Natural killer cell (primary cell): ENCODE data around the gene NAALADL2. TPM values are rescaled to one million over a fixed set of nuclear protein-coding genes. Genes with fewer than 3 reads are reported as not detected.

Experiments used
- ATAC-seq, 3 donors: fragments of 150-1000 bp in 2 of 3; fragments of 200-7000 bp in 1 of 3; cut with Tn5 transposase; 1 replicate in 1 of 3; 2 replicates in 2 of 3; pipeline ENCODE4 v1.10.0; 2021; ENCODE audit warnings: mild to moderate bottlenecking in 2 of 3, moderate library complexity in 2 of 3
- DNase-seq, 2 donors: peaks; one replicate each; pipeline versions ENCODE4 v3.0.0 to v3.0.0-alpha.2; 2013 to 2021; ENCODE audit warnings: mixed read lengths in 1 of 2
- H3K27ac ChIP-seq: one replicate; pipeline ENCODE4 v1.5.1; 2013; ENCODE audit warnings: mild to moderate bottlenecking, low read length
- H3K27me3 ChIP-seq: one replicate; pipeline ENCODE4 v1.6.1; 2013; ENCODE audit warnings: low read length; ENCODE audit not compliant: control insufficient read depth, insufficient read depth
- H3K36me3 ChIP-seq: one replicate; pipeline ENCODE4 v1.6.1; 2013; ENCODE audit warnings: low read length; ENCODE audit not compliant: control insufficient read depth, insufficient read depth
- H3K4me1 ChIP-seq: one replicate; pipeline ENCODE4 v1.6.1; 2013; ENCODE audit warnings: low read length; ENCODE audit not compliant: control insufficient read depth, insufficient read depth
- H3K4me3 ChIP-seq: one replicate; pipeline ENCODE4 v1.5.1; 2013; ENCODE audit warnings: low read length
- H3K9me3 ChIP-seq: one replicate; pipeline ENCODE4 v1.6.1; 2013; ENCODE audit warnings: low read length; ENCODE audit not compliant: control insufficient read depth, insufficient read depth
- H3K27ac Mint-ChIP-seq, 2 donors: one replicate each; pipeline ENCODE4 v1.8.0; 2022; ENCODE audit warnings: mild to moderate bottlenecking in 2 of 2, mixed read lengths in 2 of 2, moderate library complexity in 1 of 2
- H3K27me3 Mint-ChIP-seq, 2 donors: one replicate each; pipeline ENCODE4 v1.8.0; 2022; ENCODE audit warnings: low read depth in 2 of 2, mixed read lengths in 2 of 2
- H3K36me3 Mint-ChIP-seq: one replicate; pipeline ENCODE4 v1.8.0; 2022; ENCODE audit warnings: mixed read lengths
- H3K4me1 Mint-ChIP-seq, 2 donors: one replicate each; pipeline ENCODE4 v1.8.0; 2022; ENCODE audit warnings: mixed read lengths in 2 of 2
- H3K4me3 Mint-ChIP-seq: one replicate; pipeline ENCODE4 v1.8.0; 2022; ENCODE audit warnings: mild to moderate bottlenecking, moderate library complexity, mixed read lengths
- H3K9me3 Mint-ChIP-seq, 2 donors: one replicate each; pipeline ENCODE4 v1.8.0; 2022; ENCODE audit warnings: mixed read lengths in 2 of 2
- CTCF ChIP-seq: fragments of 200-600 bp; IDR thresholded peaks from one replicate; pipeline ENCODE4 v1.8.0; 2022; ENCODE audit warnings: antibody characterized with exemption
- WGBS: methylation state at CpG from one replicate; pipeline ENCODE4 v1.1.7; 2013; ENCODE audit warnings: missing lambda C conversion rate; ENCODE audit not compliant: insufficient coverage; 5-methylcytosine and 5-hydroxymethylcytosine counted together
- intact Hi-C: fragments of 100-400 bp; cut with micrococcal nuclease; formaldehyde crosslinking; loops from one replicate; pipeline ENCODE4 v1.14.2; 2022
- total RNA-seq, 4 donors: library from RNA; stranded (reverse); fragments of 120-200 nt in 1 of 4; gene quantifications; one replicate each; pipeline versions ENCODE4 v1.2.3 to v1.2.4, GENCODE V29; 2013 to 2022

NAALADL2 gene
- total RNA-seq, 3 donors from 2014 or later (not counting 1 experiment from before 2014, with no cell fraction given), result not detected

DNA sequence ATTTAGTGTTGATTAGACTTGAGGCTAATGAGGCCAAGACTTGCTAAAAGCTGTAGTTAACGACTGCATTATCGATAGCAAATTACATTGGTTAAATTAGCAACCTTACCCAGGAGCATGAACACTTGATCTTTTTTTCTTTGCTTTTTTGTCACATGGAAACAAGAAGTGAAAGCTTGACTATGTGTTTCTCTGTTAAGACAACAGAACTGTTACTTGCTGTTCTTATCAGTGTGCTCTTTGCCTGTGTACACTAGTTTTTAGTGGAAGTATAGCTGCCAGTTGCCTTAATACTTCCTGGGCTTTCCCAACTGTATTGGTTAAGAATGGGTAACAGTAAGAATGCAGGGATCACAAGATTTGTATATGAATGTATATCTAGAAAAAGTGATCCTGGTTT, 625.5 kb downstream of the NAALADL2 start:
- WGBS, result 93% methylated on average over 2 of the region's 2 CpGs
- H3K9me3 ChIP-seq, result no peaks in the 10 kb centered on the region
- intact Hi-C loops, result no loop called here
- no peaks in the 10 kb centered on the region for H3K36me3 Mint-ChIP-seq
- H3K27me3 ChIP-seq, result no peaks in the 10 kb centered on the region
- no peak overlapping the region for H3K27ac Mint-ChIP-seq
- no peak for TF ChIP-seq CTCF
- peaks cover 5 to 10% of the 10 kb centered on the region in 2 donors for H3K9me3 Mint-ChIP-seq
- H3K4me3 Mint-ChIP-seq, result no peak overlapping the region
- H3K4me1 Mint-ChIP-seq, result no peaks in the 10 kb centered on the region
- DNase-seq (no peak), ATAC-seq (no peak)
- no peaks in the 10 kb centered on the region for H3K36me3 ChIP-seq
- no peaks in the 10 kb centered on the region for H3K27me3 Mint-ChIP-seq
- no peaks in the 10 kb centered on the region for H3K4me1 ChIP-seq
- no peak overlapping the region for H3K4me3 ChIP-seq
- no peak overlapping the region for H3K27ac ChIP-seq

DNA sequence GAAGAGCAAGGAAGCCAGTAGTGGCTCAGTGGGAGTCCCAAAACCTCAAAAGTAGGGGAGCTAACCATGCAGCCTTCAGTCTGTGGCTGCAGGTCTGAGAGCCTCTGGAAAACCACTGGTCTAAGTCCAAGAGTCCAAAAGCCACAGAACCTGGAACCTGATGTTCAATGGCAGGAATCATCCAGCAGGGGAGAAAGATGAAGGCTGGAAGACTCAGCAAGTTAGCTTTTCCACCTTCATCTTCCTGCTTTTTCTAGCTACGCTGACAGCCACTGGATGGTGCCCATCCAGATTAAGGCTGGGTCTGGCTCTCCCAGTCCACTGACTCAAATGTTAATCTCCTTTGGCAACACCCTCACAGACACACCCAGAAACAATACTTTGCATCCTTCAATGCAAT, 626.3 kb downstream of the NAALADL2 start:
- H3K4me1 Mint-ChIP-seq, result no peaks in the 10 kb centered on the region
- no peak overlapping the region for H3K27ac Mint-ChIP-seq
- H3K27ac ChIP-seq, result no peak overlapping the region
- no peaks in the 10 kb centered on the region for H3K27me3 Mint-ChIP-seq
- H3K9me3 Mint-ChIP-seq, result peaks cover 4 to 10% of the 10 kb centered on the region in 2 donors
- intact Hi-C loops, result no loop called here
- no peaks in the 10 kb centered on the region for H3K27me3 ChIP-seq
- H3K9me3 ChIP-seq, result no peaks in the 10 kb centered on the region
- 93% methylated on average over 1 of the region's 1 CpG for WGBS
- ATAC-seq (no peak), DNase-seq (no peak)
- no peaks in the 10 kb centered on the region for H3K4me1 ChIP-seq
- no peak for TF ChIP-seq CTCF
- no peak overlapping the region for H3K4me3 Mint-ChIP-seq
- H3K36me3 Mint-ChIP-seq, result no peaks in the 10 kb centered on the region
- no peaks in the 10 kb centered on the region for H3K36me3 ChIP-seq
- no peak overlapping the region for H3K4me3 ChIP-seq

DNA sequence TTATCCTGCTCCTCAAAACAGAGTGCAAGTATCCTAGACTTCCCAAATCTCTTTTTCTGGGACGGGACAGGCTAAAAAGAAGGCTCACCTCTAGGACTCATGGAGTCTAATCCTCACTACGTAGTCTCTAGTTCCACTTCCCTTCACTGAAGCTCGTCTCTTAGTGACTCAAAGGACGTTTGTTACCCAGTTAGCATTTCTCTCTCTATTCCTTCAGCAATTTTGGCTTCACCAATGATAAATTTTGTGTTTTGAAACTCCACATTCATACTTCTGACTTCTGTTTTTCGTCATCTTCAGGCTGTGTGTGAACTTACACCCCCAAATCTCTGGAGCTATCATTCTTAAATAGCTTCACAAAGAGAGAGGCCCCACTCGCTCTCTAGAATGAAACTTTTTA, 627.1 kb downstream of the NAALADL2 start:
- no peaks in the 10 kb centered on the region for H3K4me1 ChIP-seq
- H3K27ac ChIP-seq, result no peak overlapping the region
- 66% methylated on average over 5 of the region's 6 CpGs for WGBS
- H3K36me3 ChIP-seq, result no peaks in the 10 kb centered on the region
- intact Hi-C loops, result no loop called here
- Mint-ChIP-seq H3K27me3 (no peaks in the 10 kb centered on the region), H3K9me3 (peaks cover 4 to 11% of the 10 kb centered on the region in 2 donors), H3K4me1 (no peaks in the 10 kb centered on the region), H3K4me3 (no peak overlapping the region), H3K36me3 (no peaks in the 10 kb centered on the region), H3K27ac (no peak overlapping the region)
- H3K9me3 ChIP-seq, result no peaks in the 10 kb centered on the region
- no peak overlapping the region for H3K4me3 ChIP-seq
- TF ChIP-seq CTCF, result no peak
- ATAC-seq, result no peak
- no peak for DNase-seq
- no peaks in the 10 kb centered on the region for H3K27me3 ChIP-seq

- TF ChIP-seq CTCF, result no peak
- no peaks in the 10 kb centered on the region for H3K27me3 Mint-ChIP-seq
- Histone ChIP-seq H3K9me3 (no peaks in the 10 kb centered on the region), H3K4me3 (no peak overlapping the region), H3K36me3 (no peaks in the 10 kb centered on the region), H3K27me3 (no peaks in the 10 kb centered on the region), H3K4me1 (no peaks in the 10 kb centered on the region), H3K27ac (no peak overlapping the region)
- ATAC-seq (no peak), DNase-seq (no peak)
- peaks cover 4 to 8% of the 10 kb centered on the region in 2 donors for H3K9me3 Mint-ChIP-seq
- no CpG with 5 or more reads among the region's 1 CpG for WGBS
- intact Hi-C loops, result no loop called here
- H3K4me3 Mint-ChIP-seq, result no peak overlapping the region
- no peak overlapping the region for H3K27ac Mint-ChIP-seq
- H3K4me1 Mint-ChIP-seq, result no peaks in the 10 kb centered on the region
- no peaks in the 10 kb centered on the region for H3K36me3 Mint-ChIP-seq
These were observed 630.3 kb downstream of the NAALADL2 start for GRCh38 chr3:175489406-175489805.
